Measurements from ENCODE around the gene HEPN1.

Gene HEPN1

DNA sequence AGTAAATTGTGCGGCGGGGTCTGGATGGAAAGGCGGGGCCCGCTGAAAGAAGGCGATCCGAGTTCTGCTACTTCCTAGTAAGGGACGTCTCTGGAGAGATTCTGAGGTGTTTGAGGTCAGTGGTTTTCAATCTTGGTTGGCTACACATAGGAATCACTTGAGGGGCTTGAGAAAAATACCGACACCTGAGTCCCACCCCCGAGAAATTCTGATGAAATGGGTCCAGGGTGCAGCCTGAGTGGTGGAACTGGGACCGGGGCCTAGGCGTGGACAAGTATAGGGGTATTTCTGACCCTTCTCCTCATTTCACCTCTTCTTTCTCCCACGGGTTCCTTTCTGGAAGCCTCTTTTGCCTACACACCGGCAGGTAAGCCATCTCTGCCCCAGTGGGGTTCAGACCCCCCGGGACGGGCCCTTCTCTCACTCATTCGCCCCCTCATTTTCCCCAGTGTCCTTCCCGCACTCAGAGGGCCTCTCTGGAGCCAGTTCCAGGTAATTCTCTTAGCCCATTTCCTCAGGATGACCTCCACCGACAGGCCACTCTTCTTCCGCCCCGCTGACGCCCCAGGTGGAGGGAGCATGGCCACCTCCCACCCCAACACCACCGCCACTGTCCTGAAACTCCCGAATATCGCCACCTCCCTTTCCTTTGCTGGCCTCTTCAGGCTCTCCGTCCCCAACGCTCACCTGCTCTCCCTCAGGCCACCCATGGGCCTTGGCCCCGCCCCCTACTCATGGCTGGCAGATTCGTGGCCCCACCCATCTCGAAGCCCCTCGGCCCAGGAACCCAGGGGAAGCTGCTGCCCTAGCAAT lies 42.0 kb upstream of the HEPN1 start:
- H3K4me1 ChIP-seq (ENCODE audit: control insufficient read depth, low read length), result peaks cover 9% of the 10 kb centered on the region
- peak overlapping the region; percentile 74 for H3K4me3 ChIP-seq (ENCODE audit: low read length)
- H4K20me1 ChIP-seq (ENCODE audit: control insufficient read depth, insufficient read depth, low read depth, low read length), result no peaks in the 10 kb centered on the region
- no peaks in the 10 kb centered on the region for H3F3A ChIP-seq (ENCODE audit: control insufficient read depth, insufficient read depth)
- TF ChIP-seq EZH2phosphoT487 (IDR thresholded peaks at IDR 0.05; ENCODE audit: borderline replicate concordance, low read length), result no peak
- TF ChIP-seq, protein P1, sequence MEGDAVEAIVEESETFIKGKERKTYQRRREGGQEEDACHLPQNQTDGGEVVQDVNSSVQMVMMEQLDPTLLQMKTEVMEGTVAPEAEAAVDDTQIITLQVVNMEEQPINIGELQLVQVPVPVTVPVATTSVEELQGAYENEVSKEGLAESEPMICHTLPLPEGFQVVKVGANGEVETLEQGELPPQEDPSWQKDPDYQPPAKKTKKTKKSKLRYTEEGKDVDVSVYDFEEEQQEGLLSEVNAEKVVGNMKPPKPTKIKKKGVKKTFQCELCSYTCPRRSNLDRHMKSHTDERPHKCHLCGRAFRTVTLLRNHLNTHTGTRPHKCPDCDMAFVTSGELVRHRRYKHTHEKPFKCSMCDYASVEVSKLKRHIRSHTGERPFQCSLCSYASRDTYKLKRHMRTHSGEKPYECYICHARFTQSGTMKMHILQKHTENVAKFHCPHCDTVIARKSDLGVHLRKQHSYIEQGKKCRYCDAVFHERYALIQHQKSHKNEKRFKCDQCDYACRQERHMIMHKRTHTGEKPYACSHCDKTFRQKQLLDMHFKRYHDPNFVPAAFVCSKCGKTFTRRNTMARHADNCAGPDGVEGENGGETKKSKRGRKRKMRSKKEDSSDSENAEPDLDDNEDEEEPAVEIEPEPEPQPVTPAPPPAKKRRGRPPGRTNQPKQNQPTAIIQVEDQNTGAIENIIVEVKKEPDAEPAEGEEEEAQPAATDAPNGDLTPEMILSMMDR (IDR thresholded peaks at IDR 0.05; ENCODE audit: low read depth, low read length, poor library complexity, severe bottlenecking), result no peak
- no peak overlapping the region for H3K27ac ChIP-seq (ENCODE audit: low read depth, low read length)
- peaks cover 21% of the 10 kb centered on the region for H3K27me3 ChIP-seq (ENCODE audit: control insufficient read depth, low read length)
- H3K9me3 ChIP-seq (ENCODE audit: control insufficient read depth, insufficient read depth, low read length), result no peaks in the 10 kb centered on the region
- H3K4me2 ChIP-seq (ENCODE audit: low read length), result peak overlapping the region; percentile 81
- H3K79me2 ChIP-seq (ENCODE audit: control insufficient read depth, low read length), result no peaks in the 10 kb centered on the region
- no peaks in the 10 kb centered on the region for H3K36me3 ChIP-seq (ENCODE audit: control insufficient read depth, low read length)
- no peaks in the 10 kb centered on the region for H3K9me2 ChIP-seq (replicated peaks; ENCODE audit: control insufficient read depth, low read length)

DNA sequence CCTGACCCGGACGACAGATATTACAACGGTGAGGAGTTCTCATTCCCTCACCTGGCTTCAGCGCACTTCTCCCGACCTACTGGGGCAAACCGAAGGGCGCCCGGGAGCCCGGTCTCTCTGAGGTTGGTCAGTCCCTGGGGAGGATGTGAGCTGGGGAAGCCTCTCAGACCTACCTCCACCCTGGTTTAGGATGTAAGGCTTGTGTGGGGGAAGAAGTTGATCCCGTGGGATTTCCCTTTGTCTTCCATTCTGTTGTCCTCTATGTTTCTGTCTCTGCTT lies 41.5 kb upstream of the HEPN1 start:
- no peaks in the 10 kb centered on the region for H3F3A ChIP-seq (ENCODE audit: control insufficient read depth, insufficient read depth)
- H3K27me3 ChIP-seq (ENCODE audit: control insufficient read depth, low read length), result peaks cover 21% of the 10 kb centered on the region
- H3K4me2 ChIP-seq (ENCODE audit: low read length), result peak overlapping the region; percentile 81; the same call in 1 of the 2 replicates
- H3K9me3 ChIP-seq (ENCODE audit: control insufficient read depth, insufficient read depth, low read length), result no peaks in the 10 kb centered on the region
- no peaks in the 10 kb centered on the region for H3K79me2 ChIP-seq (ENCODE audit: control insufficient read depth, low read length)
- H4K20me1 ChIP-seq (ENCODE audit: control insufficient read depth, insufficient read depth, low read depth, low read length), result no peaks in the 10 kb centered on the region
- TF ChIP-seq EZH2phosphoT487 (IDR thresholded peaks at IDR 0.05; ENCODE audit: borderline replicate concordance, low read length), result no peak
- TF ChIP-seq, protein P1 (IDR thresholded peaks at IDR 0.05; ENCODE audit: low read depth, low read length, poor library complexity, severe bottlenecking), result no peak
- H3K27ac ChIP-seq (ENCODE audit: low read depth, low read length), result no peak overlapping the region
- peak overlapping the region; percentile 74; the same call in 1 of the 2 replicates for H3K4me3 ChIP-seq (ENCODE audit: low read length)
- peaks cover 9% of the 10 kb centered on the region for H3K4me1 ChIP-seq (ENCODE audit: control insufficient read depth, low read length)
- no peaks in the 10 kb centered on the region for H3K9me2 ChIP-seq (replicated peaks; ENCODE audit: control insufficient read depth, low read length)
- no peaks in the 10 kb centered on the region for H3K36me3 ChIP-seq (ENCODE audit: control insufficient read depth, low read length)

DNA sequence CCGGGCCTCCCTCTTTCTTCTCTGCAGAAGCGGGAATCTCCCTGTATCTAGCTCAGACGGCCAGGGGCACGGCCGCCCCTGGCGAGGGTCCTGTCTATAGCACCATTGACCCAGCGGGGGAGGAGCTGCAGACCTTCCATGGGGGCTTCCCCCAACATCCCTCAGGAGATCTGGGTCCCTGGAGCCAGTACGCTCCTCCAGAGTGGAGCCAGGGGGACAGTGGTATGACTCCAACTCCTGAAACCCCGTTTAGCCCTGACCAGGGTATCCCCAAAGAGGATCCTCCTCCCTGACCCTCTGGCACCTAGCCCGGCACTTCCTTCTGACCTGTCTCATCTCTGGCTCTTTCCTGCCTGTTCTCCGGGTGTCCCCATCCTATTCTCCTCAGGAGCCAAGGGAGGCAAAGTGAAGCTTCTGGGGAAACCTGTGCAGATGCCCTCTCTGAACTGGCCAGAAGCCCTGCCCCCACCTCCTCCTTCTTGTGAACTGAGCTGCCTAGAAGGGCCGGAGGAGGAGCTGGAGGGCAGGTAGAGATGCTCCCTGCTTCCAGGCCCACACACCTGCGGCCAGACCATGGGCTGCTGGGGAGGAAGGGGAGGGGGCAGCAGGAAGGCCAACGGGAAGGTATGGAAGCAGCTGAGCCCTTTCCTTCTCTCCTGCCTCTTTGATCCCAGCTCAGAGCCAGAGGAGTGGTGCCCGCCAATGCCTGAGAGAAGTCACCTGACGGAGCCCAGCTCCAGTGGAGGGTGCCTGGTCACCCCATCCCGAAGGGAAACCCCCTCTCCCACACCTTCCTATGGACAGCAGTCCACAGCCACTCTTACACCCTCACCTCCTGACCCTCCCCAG lies 40.9 kb upstream of the HEPN1 start:
- H3K4me2 ChIP-seq (ENCODE audit: low read length), result no peak overlapping the region
- TF ChIP-seq EZH2phosphoT487 (IDR thresholded peaks at IDR 0.05; ENCODE audit: borderline replicate concordance, low read length), result no peak
- H3K4me3 ChIP-seq (ENCODE audit: low read length), result no peak overlapping the region
- no peaks in the 10 kb centered on the region for H3K79me2 ChIP-seq (ENCODE audit: control insufficient read depth, low read length)
- no peak overlapping the region for H3K27ac ChIP-seq (ENCODE audit: low read depth, low read length)
- H3K36me3 ChIP-seq (ENCODE audit: control insufficient read depth, low read length), result no peaks in the 10 kb centered on the region
- H4K20me1 ChIP-seq (ENCODE audit: control insufficient read depth, insufficient read depth, low read depth, low read length), result no peaks in the 10 kb centered on the region
- H3F3A ChIP-seq (ENCODE audit: control insufficient read depth, insufficient read depth), result no peaks in the 10 kb centered on the region
- peaks cover 21% of the 10 kb centered on the region for H3K27me3 ChIP-seq (ENCODE audit: control insufficient read depth, low read length)
- no peaks in the 10 kb centered on the region for H3K9me2 ChIP-seq (replicated peaks; ENCODE audit: control insufficient read depth, low read length)
- no peaks in the 10 kb centered on the region for H3K9me3 ChIP-seq (ENCODE audit: control insufficient read depth, insufficient read depth, low read length)
- H3K4me1 ChIP-seq (ENCODE audit: control insufficient read depth, low read length), result peaks cover 15% of the 10 kb centered on the region

Data from DOHH2 (cell line).